OCI-LY1 (cell line): ENCODE results near the gene YPEL2.

ENCODE experiments used
- H2AFZ ChIP-seq: fragments of 200-600 bp; sonication (generic), shearing (Covaris generic); 2 replicates; pipeline ENCODE4 v1.6.0; 2014; ENCODE audit warnings: antibody characterized with exemption, mild to moderate bottlenecking, low read length
- H3F3A ChIP-seq: fragments of 200-600 bp; sonication (generic), shearing (Covaris generic); 2 replicates; pipeline ENCODE4 v1.6.0; 2014; ENCODE audit warnings: mild to moderate bottlenecking, antibody characterized with exemption, low read length, moderate library complexity; ENCODE audit not compliant: insufficient read depth
- H3K27ac ChIP-seq: fragments of 200-600 bp; sonication (generic); 2 replicates; pipeline ENCODE4 v1.5.1; 2014; ENCODE audit warnings: low read length, mixed run types, mild to moderate bottlenecking, low read depth; ENCODE audit not compliant: poor library complexity, severe bottlenecking
- H3K27me3 ChIP-seq: fragments of 200-600 bp; sonication (generic); 2 replicates; pipeline ENCODE4 v1.6.0; 2014; ENCODE audit warnings: antibody characterized with exemption, mild to moderate bottlenecking, low read length, moderate library complexity; ENCODE audit not compliant: insufficient read depth
- H3K36me3 ChIP-seq: fragments of 200-600 bp; sonication (generic); 2 replicates; pipeline ENCODE4 v1.6.1; 2014; ENCODE audit warnings: mild to moderate bottlenecking, antibody characterized with exemption, low read length, moderate library complexity, mixed read lengths; ENCODE audit not compliant: insufficient read depth
- H3K4me1 ChIP-seq: fragments of 200-600 bp; sonication (generic); 2 replicates; pipeline ENCODE4 v1.5.1; 2014; ENCODE audit warnings: mild to moderate bottlenecking, low read length, moderate library complexity; ENCODE audit not compliant: insufficient read depth, severe bottlenecking
- H3K4me2 ChIP-seq: fragments of 200-600 bp; sonication (generic), shearing (Covaris generic); 2 replicates; pipeline ENCODE4 v1.6.1; 2014; ENCODE audit warnings: low read length
- H3K4me3 ChIP-seq: fragments of 200-600 bp; sonication (generic); 2 replicates; pipeline ENCODE4 v1.5.1; 2014; ENCODE audit warnings: low read length, low read depth, mild to moderate bottlenecking, mixed read lengths; ENCODE audit not compliant: poor library complexity, severe bottlenecking
- H3K79me2 ChIP-seq: fragments of 200-600 bp; shearing (Covaris generic); 2 replicates; pipeline ENCODE4 v1.6.1; 2016; ENCODE audit warnings: mixed run types, low read length, mixed read lengths; ENCODE audit not compliant: insufficient read depth
- H3K9ac ChIP-seq: fragments of 200-600 bp; sonication (generic), shearing (Covaris generic); 2 replicates; pipeline ENCODE4 v1.6.1; 2014; ENCODE audit warnings: mild to moderate bottlenecking, low read length, mixed read lengths
- H3K9me2 ChIP-seq: fragments of 200-600 bp; sonication (generic), shearing (Covaris generic); 2 replicates; pipeline ENCODE4 v1.6.1; 2014; ENCODE audit warnings: low read depth, mild to moderate bottlenecking, low read length, mixed read lengths
- H3K9me3 ChIP-seq: fragments of 200-600 bp; shearing (Covaris generic); 2 replicates; pipeline ENCODE4 v1.6.1; 2014; ENCODE audit warnings: low read length, mixed read lengths
- H4K20me1 ChIP-seq: fragments of 200-600 bp; sonication (generic), shearing (Covaris generic); 2 replicates; pipeline ENCODE4 v1.6.0; 2016; ENCODE audit warnings: mild to moderate bottlenecking, low read length; ENCODE audit not compliant: insufficient read depth
- EZH2 ChIP-seq: fragments of 200-600 bp; sonication (generic), shearing (Covaris generic); IDR thresholded peaks from 2 replicates; pipeline ENCODE4 v1.8.0; 2017; ENCODE audit warnings: borderline replicate concordance, mixed run types, mild to moderate bottlenecking, antibody characterized with exemption, low read length, moderate library complexity, mixed read lengths
- TF ChIP-seq, protein P1 (sequence below): fragments of 200-600 bp; sonication (generic), shearing (Covaris generic); IDR thresholded peaks from 2 replicates; pipeline ENCODE4 v1.5.1; 2017; ENCODE audit warnings: mild to moderate bottlenecking, antibody characterized with exemption, low read length, moderate library complexity, mixed read lengths

Gene YPEL2

GRCh38 chr17:59381716-59382570 is 50.5 kb downstream of the YPEL2 start:
- Histone ChIP-seq H3K4me1 (no peaks in the 10 kb centered on the region), H3K4me3 (no peak overlapping the region), H4K20me1 (no peaks in the 10 kb centered on the region), H3K79me2 (no peaks in the 10 kb centered on the region), H3F3A (no peaks in the 10 kb centered on the region), H3K9me2 (no peaks in the 10 kb centered on the region), H2AFZ (no peak overlapping the region), H3K36me3 (no peaks in the 10 kb centered on the region), H3K9ac (no peak overlapping the region), H3K27me3 (no peaks in the 10 kb centered on the region), H3K27ac (no peak overlapping the region), H3K9me3 (no peaks in the 10 kb centered on the region), H3K4me2 (no peak overlapping the region)
- TF ChIP-seq, protein P1, sequence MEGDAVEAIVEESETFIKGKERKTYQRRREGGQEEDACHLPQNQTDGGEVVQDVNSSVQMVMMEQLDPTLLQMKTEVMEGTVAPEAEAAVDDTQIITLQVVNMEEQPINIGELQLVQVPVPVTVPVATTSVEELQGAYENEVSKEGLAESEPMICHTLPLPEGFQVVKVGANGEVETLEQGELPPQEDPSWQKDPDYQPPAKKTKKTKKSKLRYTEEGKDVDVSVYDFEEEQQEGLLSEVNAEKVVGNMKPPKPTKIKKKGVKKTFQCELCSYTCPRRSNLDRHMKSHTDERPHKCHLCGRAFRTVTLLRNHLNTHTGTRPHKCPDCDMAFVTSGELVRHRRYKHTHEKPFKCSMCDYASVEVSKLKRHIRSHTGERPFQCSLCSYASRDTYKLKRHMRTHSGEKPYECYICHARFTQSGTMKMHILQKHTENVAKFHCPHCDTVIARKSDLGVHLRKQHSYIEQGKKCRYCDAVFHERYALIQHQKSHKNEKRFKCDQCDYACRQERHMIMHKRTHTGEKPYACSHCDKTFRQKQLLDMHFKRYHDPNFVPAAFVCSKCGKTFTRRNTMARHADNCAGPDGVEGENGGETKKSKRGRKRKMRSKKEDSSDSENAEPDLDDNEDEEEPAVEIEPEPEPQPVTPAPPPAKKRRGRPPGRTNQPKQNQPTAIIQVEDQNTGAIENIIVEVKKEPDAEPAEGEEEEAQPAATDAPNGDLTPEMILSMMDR: no peak
- TF ChIP-seq EZH2: no peak

DNA sequence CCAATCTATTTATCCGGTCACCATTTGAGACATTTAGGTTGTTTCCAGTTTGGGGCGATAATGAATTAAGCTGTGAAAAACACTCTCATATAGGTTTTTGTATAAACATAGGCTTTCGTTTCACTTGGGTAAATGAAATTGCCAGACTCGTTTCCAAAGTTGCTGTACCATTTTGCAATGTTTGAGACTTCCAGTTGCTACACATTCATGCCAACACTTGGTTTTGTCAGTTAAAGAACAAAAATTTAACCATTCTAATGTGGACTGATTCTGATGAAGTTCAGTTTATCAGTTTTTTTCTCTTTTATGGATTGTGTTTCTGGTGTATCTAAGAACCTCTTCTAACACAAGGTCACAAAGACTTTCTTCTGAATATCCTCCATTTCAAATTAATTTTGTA is 52.4 kb downstream of the YPEL2 start:
- no peaks in the 10 kb centered on the region for H3F3A ChIP-seq
- no peaks in the 10 kb centered on the region for H3K79me2 ChIP-seq
- no peak overlapping the region for H3K9ac ChIP-seq
- H3K4me1 ChIP-seq: no peaks in the 10 kb centered on the region
- no peak overlapping the region for H3K27ac ChIP-seq
- TF ChIP-seq, protein P1: no peak
- TF ChIP-seq EZH2: no peak
- no peak overlapping the region for H2AFZ ChIP-seq
- no peak overlapping the region for H3K4me3 ChIP-seq
- H3K27me3 ChIP-seq: no peaks in the 10 kb centered on the region
- H3K4me2 ChIP-seq: no peak overlapping the region
- H3K9me3 ChIP-seq: no peaks in the 10 kb centered on the region
- no peaks in the 10 kb centered on the region for H4K20me1 ChIP-seq
- no peaks in the 10 kb centered on the region for H3K36me3 ChIP-seq
- H3K9me2 ChIP-seq: no peaks in the 10 kb centered on the region

- no peaks in the 10 kb centered on the region for H3K4me1 ChIP-seq
- H3K27ac ChIP-seq: no peak overlapping the region
- H4K20me1 ChIP-seq: no peaks in the 10 kb centered on the region
- TF ChIP-seq, protein P1: no peak
- no peak for TF ChIP-seq EZH2
- H3K4me3 ChIP-seq: no peak overlapping the region
- no peak overlapping the region for H3K4me2 ChIP-seq
- no peaks in the 10 kb centered on the region for H3K9me2 ChIP-seq
- no peaks in the 10 kb centered on the region for H3K36me3 ChIP-seq
- H3K79me2 ChIP-seq: no peaks in the 10 kb centered on the region
- no peak overlapping the region for H3K9ac ChIP-seq
- no peaks in the 10 kb centered on the region for H3K9me3 ChIP-seq
- H3K27me3 ChIP-seq: no peaks in the 10 kb centered on the region
- H3F3A ChIP-seq: no peaks in the 10 kb centered on the region
- no peak overlapping the region for H2AFZ ChIP-seq
These were observed 56.1 kb downstream of the YPEL2 start for GRCh38 chr17:59387351-59388068.
